GM21825 (cell line): Measurements from ENCODE around the gene CTIF.
A peak's percentile ranks its signal among the peaks of the same experiment; 100 is the strongest.

Experiments
- ATAC-seq: cut with Tn5 transposase; IDR thresholded peaks from one replicate; pipeline ENCODE4 v1.9.1; 2021; ENCODE audit warnings: mild to moderate bottlenecking, moderate library complexity; ENCODE audit not compliant: unreplicated experiment

Gene CTIF

DNA sequence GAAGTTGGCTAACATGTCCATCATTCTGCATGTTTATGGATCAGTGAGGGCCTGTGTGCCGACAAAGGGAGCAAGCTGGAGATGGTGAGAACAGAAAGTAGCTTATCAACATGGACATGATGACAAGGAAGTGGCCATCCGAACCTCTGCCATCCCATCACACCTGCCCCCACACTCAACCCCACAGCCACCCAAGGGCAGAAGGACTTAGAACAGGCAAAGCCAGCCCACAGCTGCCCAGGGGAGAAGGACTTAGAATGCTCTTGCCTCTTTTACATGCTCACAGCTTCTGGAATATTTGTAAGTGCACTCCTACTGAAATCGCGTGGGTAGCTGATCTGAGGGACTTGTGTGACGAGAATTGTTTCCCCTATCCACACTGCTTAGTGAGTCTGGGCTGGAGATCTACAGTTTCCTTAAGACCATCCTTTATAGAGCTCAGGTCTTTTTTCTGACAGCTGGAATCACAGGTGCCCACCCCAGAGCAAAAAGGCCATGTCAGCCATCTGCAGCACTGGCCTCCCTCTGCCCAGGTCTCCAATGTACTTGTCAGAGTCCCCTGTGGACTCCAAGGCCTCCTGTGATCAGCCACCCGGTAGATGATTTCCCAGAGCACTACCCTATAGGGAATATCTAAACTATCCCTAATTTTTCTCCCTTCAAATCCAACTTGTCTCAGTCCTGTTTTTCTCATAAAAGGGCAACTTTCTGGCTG lies 257.8 kb downstream of the CTIF start:
- no peak for ATAC-seq

DNA sequence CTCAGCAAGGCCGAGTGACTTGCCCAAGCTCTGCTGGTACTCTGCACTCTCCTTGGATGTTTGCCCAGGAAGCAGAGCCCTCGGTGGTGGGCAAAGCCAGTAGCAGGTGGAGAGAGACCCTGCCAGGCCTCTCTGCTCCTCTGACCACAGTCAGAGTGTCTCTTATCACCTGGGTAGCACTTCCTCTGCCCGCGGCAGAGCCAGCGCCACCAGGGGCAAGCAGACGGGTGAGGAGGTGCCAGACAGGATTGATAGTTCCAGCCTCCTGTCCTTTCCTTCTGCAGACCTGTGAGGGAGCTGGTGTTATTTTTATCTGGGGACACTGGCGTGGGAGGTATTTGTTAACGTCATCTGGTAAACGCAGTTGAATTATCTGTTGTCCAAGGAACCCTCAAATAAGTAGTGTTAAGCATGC lies 259.0 kb downstream of the CTIF start:
- ATAC-seq = no peak

DNA sequence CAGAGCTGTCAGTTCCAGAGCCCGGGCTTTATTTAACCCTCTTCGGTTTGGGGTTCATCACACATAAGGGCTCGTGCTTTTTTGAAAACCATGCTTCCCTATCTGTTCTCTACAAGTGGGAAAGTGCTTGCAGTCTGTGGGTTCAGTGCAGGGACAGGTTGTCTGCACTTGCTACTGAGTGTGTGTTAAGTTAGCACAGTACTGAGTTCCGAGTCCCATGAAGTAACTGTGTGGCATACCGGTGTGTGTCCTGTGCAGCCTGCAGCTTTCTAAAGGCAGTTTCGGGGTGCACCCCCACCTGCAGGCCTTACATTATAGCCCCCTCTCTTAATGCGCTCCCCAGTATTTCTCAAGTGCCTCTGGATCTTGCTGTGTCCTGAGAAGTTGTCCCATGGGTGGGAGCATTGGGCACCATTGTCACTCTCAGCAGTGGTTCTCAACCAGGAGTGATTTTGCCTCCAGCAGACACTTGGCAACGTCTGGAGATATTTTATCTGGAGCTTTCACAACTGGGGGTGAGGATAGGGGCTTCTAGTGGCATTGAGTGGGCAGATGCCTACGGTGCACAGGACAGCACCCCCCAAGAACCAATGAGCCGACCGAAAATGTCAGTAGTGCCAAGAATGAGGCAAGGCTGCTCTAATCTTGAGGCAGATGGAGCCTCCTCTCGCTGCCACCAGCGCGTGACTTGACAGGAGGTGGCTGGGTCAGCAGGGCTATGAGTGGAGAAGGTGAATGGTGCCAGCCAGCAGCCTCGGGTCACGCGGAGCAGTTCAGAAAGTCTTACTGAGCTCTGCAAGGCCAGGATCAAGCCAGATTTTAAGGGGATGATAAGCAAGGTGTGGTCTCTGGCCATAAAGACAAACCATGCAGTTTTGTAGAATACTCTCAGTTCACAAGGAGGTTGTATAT lies 259.8 kb downstream of the CTIF start:
- no peak for ATAC-seq

DNA sequence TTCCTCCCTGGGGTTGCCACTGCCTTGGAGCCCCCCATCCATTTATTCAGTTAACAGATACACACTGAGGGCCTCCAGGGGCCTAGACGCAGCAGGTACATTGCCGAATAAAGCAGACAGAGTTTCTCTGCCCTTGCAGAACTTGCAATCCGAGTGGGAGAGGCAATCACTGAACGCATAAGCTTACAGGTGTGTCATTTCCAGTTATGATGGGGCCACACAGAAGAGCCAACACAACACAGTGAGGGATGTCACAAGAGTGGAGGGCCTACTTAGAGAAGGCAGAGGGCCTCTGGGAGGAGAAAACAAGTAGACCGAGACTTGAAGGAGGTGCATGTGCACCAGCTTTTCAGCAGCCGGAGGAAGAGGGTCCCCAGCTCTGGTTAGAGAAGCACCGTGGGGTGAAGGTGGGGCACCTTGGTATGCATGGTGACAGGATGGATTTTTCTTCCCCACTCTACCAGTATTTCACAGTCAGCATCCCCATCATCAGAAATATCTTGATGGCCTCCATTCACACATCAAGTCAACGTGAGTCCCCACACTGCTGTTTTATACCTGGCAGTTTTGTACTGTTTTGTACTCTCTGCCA lies 261.0 kb downstream of the CTIF start:
- ATAC-seq = no peak

DNA sequence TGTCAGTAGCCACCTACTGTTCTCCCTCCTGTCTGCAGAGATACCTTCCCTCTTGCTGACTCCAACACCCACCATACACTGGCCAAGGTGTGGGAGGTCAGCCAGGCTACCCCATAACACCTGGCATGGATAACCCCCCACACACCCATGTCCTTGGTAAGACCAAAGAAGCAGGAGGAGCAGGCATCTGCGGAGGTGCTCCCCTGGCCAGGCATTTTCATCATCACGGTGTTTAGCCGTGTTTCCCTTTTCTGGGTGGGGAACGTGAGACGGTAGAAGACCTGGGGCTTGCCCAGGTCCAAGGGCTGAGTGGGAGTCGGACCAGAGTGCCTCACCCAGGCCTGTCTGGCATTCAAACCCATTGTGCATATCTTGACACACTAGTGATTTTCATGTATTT lies 261.6 kb downstream of the CTIF start:
- ATAC-seq = no peak

DNA sequence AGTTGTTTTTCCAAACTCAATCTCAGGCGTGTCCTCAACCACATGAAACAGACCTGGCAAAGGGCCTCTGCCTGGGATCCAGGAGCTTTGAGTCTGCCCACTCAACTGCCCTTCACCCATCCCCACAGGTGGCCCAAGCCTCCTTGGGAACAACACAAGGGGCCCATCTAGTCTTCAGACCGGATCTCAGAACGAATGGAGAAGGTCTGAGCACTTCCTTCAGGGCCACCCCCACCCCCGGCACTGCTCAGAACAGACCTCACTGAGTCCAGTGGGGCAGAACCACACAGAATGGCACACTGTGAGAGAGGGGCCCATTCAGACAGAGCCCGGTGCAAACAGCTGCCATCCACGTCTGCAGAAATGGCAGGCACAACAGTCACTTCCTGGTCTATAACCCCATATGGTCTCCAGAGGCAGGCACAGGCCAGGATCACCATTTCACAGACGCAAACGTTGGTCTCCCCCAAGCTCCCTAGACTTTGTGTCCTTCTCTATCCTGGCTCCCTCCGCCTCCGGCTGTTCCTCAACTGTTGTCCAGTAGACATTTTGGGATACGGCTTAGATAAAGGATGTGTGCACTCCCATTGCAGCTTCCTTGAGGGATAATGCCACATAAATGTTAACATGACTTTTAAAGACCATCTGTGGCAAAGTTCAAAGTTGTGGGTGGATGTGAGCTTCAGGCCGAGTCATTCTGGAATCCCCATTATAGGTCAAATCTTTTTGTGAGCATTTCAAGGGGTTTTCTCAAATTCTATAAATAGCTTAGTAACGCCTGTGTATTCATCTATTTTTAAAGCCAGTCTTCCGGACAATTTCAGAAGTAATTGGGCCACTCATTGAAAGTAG lies 262.3 kb downstream of the CTIF start:
- peak; percentile 54 for ATAC-seq

DNA sequence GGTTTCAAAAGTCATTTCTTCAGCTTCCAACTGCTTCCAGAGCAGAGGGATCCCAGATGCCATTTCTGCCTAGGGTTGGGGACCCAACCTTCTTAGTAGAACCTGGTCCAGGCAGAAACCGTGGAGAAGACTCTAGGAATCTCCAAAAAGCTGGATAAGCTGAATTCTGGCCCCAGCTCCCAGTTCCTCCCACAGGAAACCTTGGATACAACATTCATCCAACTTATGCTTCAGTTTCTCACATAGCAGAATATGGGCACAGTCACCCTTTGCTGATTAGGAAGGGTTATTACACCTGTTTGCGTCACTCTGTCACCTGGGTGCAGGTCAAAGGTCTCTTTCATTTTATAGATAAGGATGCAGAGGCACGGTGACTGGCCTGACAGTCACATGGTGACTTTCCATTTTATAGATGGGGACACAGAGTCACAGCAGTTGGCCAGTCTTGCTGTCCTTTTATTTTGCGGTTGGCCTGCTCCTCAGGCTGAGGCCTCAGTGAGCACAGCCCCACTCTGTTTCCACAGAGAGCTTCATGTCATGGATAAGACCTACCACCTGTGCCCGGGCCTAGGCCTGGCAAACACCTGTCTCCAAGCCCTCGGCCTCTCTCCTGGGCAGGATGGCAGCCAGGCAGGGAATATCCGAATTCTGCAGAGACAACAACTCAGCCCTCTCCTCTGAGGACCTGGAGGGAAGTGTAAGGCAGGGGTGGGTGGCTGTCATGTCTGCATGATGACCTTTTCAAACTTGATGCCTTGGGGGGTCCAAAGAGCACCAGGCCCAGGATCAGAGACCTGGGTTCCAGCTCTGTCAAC lies 263.1 kb downstream of the CTIF start:
- ATAC-seq = no peak

DNA sequence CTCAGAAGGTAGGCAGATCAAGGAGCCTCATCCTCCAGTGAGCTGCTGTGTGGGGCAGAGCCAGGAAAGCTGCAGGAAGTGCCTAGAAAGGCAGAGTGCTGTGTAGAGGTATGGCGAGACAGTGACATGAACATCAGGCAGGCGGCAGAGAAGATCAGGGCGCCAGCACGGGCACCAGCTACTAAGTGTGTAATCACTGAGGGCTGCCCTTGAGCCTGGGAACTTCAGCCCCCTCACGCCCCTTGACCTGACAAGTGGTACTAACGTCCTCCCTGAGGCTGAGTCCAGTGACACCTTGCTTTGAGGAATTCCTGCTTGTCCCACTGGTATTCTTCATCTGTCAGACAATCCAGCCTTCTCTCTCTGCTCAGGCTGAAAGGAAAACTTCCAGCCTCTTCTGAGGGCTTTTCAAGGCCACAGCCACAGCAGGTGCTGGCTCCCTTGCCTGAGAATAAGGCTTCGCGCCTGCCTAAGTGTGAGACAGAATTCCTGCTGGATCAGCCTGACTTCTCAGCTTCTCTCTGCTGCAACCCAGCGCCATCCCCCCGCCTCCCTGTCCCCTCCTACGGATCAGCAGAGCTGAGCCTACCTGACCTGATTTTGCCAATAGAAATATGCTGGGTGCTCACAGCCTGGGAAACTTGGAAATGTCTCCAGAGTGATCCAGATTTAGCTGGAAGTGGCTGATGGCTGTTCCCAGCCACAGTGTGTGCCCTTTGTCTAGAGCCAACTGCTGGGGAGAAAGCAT lies 263.9 kb downstream of the CTIF start:
- no peak for ATAC-seq

DNA sequence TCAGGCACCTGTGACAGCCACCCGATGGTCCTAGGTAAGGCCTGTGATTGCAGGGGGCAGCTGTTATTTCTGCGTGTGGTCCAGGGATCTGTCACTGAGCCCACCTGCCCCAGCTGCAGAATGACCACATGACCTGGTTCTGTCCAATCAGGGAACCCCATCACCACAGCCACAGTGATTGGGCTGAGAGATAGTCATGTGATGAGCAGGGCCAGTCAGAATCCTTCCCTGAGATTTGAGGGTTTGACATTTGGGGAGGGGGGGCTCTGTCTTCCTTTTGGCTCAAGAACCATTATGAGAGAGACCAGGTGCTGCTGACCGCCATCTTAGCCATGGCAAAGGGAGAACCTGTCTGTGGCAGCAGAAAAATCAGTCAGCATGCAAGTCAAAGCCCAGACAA lies 264.7 kb downstream of the CTIF start:
- no peak for ATAC-seq

DNA sequence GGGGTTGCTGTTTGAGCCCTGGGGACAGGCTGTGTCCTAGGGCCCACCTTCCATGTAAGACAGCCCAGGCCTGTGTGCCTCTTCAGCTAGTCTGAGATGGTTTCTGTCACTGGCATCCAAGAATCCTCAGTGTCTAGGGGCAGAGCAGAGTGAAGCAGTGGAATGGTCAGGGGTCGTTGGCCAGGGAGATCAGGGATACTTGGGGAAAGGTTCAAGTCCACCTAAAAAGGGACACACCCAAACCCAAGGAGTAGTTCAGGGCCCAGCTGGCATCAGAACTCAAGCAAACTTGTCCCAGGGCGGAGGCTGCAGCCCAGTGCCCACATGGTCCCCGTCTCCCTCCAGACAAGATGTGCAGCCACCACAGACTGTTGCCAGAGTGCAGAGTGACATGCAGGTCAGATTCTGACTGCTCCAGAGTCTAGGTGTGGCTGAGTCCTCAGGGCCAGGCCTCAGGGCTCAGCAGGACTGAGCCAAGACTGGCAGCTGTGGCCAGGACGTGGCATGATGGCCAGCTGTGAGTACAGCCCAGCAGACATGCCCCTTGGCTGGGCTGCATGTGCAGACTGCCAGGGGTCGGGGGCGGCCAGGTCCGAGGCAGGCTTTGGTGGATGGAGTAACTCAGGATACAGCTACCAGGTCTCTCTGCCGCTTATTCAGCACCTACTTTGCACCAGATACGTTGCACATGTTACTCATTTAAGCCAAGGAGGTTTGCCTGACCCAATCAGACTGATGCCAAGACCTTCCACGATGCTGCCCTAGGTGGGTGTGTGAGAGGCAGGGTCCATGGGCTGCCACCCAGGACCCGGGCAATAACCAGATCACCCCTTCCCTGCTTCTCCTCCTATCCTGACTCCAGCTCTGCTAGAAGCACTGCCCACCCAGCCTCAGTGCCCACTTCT lies 265.4 kb downstream of the CTIF start:
- ATAC-seq = no peak

DNA sequence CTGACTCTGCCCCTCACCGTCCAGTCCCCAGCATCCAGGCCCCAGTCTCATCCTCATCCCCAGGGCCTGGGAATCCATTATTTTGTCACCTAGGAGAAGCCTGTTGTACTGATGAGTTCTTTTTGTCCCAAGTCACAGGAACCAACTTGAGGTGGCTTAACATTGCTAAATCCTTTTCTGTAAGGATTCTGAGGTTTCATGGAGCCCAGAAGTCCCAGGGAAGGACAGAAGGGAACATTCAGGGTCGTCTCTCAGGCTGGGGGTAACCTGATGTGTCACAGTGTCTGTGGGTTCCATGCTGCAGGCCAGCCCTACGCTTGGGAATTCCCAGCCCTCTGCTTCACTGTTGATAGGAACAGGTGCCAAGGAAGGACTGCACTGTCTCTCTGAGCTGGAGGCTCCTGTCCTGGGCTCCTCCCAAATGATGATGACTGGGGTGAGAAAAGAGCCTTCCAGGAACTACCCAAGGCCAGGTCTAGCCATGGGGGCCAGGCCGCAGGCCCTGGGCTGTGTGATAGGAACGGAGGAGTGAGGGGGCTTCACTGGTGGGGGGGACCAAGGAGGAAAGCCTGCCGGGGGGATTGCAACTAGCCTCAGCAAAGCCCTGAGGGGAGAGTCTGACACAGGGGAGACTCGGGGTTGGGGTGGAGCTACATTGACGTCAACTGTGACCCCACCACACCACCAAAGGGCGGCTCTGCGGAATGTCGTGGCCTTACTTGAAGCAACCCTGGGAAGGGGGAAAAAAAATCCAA lies 266.2 kb downstream of the CTIF start:
- ATAC-seq = no peak

DNA sequence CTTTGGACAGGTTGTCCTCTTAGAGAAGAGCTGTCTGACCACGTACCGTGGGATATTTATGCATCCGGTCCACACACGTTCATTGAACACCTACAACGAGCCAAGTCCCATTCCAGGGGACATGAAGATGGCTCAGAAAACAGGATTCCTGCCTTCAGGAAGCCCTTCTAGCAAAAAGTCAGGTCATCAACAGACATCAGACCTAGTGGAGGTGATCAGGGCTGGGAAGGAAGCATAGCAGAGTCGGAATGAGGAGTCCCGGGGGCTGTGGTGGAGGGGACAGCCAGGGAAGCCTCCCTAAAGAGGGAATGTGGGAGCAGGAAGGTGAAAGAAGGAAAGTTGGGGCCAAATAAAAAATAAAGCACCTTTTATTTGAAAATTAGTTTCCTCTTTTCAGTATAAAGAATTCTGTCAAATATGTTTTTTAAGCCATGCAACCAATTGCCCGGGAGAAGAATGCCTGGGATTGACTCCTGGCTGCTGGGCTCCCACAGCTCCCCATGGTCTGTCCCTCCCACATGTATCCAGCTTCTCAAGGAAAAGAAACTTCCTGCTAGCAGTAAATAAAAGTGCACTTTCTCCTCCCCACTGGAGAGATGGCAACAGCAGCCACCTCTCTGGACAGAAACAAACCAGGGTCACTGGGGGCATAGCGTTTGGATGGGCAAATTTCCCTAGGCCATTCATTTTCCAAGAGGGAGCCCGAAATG lies 267.1 kb downstream of the CTIF start:
- no peak for ATAC-seq

DNA sequence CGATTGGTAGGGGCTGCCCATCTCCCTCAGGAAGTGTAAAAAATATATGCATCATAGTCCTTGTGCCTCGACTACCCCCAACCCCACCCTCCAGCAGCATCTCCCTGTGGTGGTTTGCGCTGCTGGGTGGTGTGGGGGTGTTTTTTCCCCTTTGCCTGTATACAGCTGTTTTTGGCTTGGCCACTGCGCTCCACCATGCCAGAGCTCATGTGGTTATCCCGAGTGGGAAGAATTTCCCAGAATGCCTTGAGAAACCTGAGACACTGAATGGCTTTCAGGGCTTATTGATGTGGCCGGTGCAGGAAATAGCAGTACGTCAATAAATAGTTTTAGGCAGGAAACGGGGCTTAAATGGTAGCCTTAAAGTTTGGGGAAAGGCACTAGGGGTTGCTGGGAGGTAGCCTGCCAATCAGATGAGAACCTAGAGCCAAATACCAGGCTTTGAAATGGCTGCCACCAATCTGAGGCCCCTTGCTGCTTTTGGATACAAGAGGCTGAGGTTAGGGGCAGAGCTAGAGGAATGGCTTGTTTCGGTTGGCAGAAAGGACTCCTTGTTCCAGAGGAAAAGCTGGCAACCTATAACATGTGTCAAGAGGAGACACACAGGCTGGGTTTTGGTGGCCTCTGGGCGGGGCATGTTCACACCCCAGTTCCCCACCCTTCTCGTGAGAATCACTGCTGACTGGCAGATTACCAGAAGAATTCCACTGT lies 267.9 kb downstream of the CTIF start:
- ATAC-seq = no peak

DNA sequence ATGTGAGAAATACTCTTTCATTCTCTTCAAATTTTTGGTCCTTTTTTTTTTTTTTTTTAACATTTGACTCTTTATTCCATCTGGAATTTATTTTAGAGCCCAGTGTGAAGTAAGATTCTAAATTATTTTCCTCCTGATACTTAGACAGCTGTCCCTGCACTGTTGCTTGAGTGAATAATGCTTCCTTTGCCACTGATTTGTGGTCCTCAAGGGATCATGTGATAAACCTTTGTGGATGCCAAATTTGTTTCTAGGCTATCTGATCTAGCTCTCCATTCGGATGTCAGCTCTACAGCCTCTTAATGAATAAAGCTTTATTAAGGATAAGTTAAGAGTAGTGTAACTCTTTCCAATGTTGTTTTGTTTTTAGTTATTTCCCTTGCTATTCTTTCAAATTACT lies 269.6 kb downstream of the CTIF start:
- ATAC-seq = no peak

DNA sequence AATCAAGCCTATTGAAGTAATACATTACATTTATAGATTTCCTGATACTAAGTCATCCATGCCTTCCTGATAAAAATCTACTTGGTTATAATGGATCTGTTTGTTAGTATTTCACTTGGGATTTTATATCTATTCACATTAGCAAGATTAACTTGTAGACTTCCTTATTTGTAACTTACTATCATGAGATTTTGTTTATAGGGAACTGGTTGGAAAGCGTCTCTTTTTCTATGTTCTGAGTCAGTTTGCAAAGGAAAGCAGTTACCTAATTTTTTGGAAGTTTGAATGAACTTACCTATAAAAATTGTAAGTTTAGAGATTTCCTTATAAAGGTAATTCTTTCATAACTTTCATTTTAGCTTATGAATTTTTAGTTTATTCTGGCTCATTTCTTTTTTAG lies 270.5 kb downstream of the CTIF start:
- no peak for ATAC-seq

DNA sequence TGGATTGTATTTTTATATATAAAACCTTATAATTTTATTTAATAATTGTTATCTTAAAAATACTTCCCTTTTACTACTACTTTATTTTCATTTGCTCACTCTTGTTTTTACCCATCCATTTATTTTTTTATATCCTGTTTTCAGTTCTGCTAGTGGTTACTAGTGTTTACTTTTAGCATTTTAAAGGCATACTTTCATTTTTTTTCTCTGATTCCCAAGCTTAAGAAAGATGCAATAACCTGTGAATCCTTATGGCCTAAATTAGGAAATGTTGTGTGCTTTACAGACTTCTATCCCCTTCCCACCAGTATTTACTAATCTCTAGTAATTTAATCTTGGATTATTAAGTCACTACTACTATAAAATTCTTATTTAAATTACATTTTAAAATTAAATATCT lies 272.0 kb downstream of the CTIF start:
- no peak for ATAC-seq
